Vagina (tissue), 2 donors: Measurements from ENCODE around the gene STK32B.

ENCODE experiments used
- CTCF ChIP-seq, 3 experiments: fragments of 450-650 bp in 2 of 3; fragments of 200-600 bp in 1 of 3; sonication (generic) in 1 of 3; IDR thresholded peaks; one replicate each; pipeline ENCODE4 v1.5.1; 2017 to 2019; ENCODE audit warnings: antibody characterized with exemption in 3 of 3, mild to moderate bottlenecking in 2 of 3, moderate library complexity in 2 of 3
- POLR2A ChIP-seq, 2 donors: fragments of 450-650 bp; IDR thresholded peaks; one replicate each; pipeline ENCODE4 v1.6.1; 2017; ENCODE audit warnings: antibody characterized with exemption in 2 of 2, mild to moderate bottlenecking in 2 of 2, moderate library complexity in 2 of 2
- POLR2AphosphoS5 ChIP-seq, 2 donors: sonication (generic); formaldehyde crosslinking; IDR thresholded peaks; one replicate each; pipeline ENCODE4 v1.9.0; 2017; ENCODE audit warnings: antibody characterized with exemption in 2 of 2, mild to moderate bottlenecking in 2 of 2, low read depth in 1 of 2; ENCODE audit not compliant: insufficient read depth in 1 of 2

- TF ChIP-seq CTCF (IDR thresholded peaks at IDR 0.05) (no peak), POLR2A (IDR thresholded peaks at IDR 0.05) (no peak), POLR2AphosphoS5 (IDR thresholded peaks at IDR 0.05; ENCODE audit: insufficient read depth in 1 of 2, low read depth in 1 of 2) (no peak)
Observed at GRCh38 chr4:5222047-5222446, 170.8 kb downstream of the STK32B start.
